Kidney (tissue), 14 donors: ENCODE data around the gene PTPRM. TPM values are rescaled to one million over a fixed set of nuclear protein-coding genes. Genes with fewer than 3 reads are reported as not detected.

Source experiments
- DNase-seq, 5 donors: peaks; one replicate each; pipeline ENCODE4 v3.0.0-alpha.2; 2013 to 2020
- FAIRE-seq: peaks from 2 replicates; lab custom pipeline; 2012; peaks lifted over from hg19 to GRCh38; lab: Jason Lieb, UNC
- H3K27ac ChIP-seq, 2 donors: one replicate each; pipeline ENCODE4 v1.7.0; 2013; ENCODE audit warnings: low read depth in 2 of 2, low read length in 2 of 2, inconsistent platforms in 1 of 2
- H3K27me3 ChIP-seq: one replicate; pipeline ENCODE4 v1.7.1; 2013; ENCODE audit warnings: low read length, inconsistent platforms; ENCODE audit not compliant: control insufficient read depth, insufficient read depth
- H3K36me3 ChIP-seq, 3 donors: one replicate each; pipeline versions ENCODE4 v1.7.0 to v1.7.1; 2013; ENCODE audit warnings: low read length in 3 of 3, control low read depth in 1 of 3, inconsistent platforms in 1 of 3; ENCODE audit not compliant: insufficient read depth in 3 of 3, control insufficient read depth in 2 of 3
- H3K4me1 ChIP-seq, 3 donors: one replicate each; pipeline versions ENCODE4 v1.7.0 to v1.7.1; 2013; ENCODE audit warnings: low read length in 3 of 3, inconsistent platforms in 1 of 3, low read depth in 1 of 3; ENCODE audit not compliant: control insufficient read depth in 2 of 3, insufficient read depth in 2 of 3
- H3K4me3 ChIP-seq, 3 donors: one replicate each; pipeline versions ENCODE4 v1.7.0 to v1.8.1; 2013; ENCODE audit warnings: low read length in 3 of 3, control low read depth in 1 of 3, inconsistent platforms in 1 of 3
- H3K9ac ChIP-seq, 3 donors: one replicate each; pipeline versions ENCODE4 v1.7.0 to v1.7.1; 2013; ENCODE audit warnings: low read length in 3 of 3, control low read depth in 1 of 3, inconsistent platforms in 1 of 3
- H3K9me3 ChIP-seq, 3 donors: one replicate each; pipeline versions ENCODE4 v1.7.0 to v1.7.1; 2013; ENCODE audit warnings: low read length in 3 of 3, control low read depth in 1 of 3, inconsistent platforms in 1 of 3; ENCODE audit not compliant: control insufficient read depth in 2 of 3, insufficient read depth in 1 of 3
- intact Hi-C: fragments of 100-400 bp; cut with DNase I; formaldehyde crosslinking; loops from one replicate; pipeline ENCODE4 v1.11.1; 2022
- polyA plus RNA-seq: library from polyadenylated mRNA; stranded (reverse); fragments of 350-450 nt; fragmentation: Illumina TruSeq; extraction: RNeasy Lipid Tissue Mini Kit (QIAGEN cat#74804); gene quantifications from one replicate; pipeline ENCODE4 v1.2.3, GENCODE V29; 2014; ENCODE audit warnings: low read depth, low replicate concordance; ENCODE audit not compliant: insufficient read depth
- total RNA-seq: library from RNA; stranded (reverse); fragmentation: NEBNext Ultra II Directional; extraction: Animal tissue kit (Norgen Biotek cat#: 25700); gene quantifications from one replicate; pipeline ENCODE4 v1.2.1, GENCODE V29; 2021
- TF ChIP-seq, protein P1 (sequence below): IDR thresholded peaks from 3 replicates; pipeline ENCODE4 v1.5.1; 2012; ENCODE audit warnings: mild to moderate bottlenecking, moderate library complexity, borderline replicate concordance; ENCODE audit not compliant: insufficient read depth; ENCODE audit errors: extremely low read depth
- donor health status: control.
- donor health status: control.
- donor health status: control.
- donor health status: control.
- donor health status: control.
- donor health status: DM: yes; HTN: yes; CAD: no.
- donor health status: Normal renal cell carcinoma (clear cell type).

The PTPRM gene
- total and polyA plus RNA-seq, 2 donors from 2014 or later = 52.4 to 98.9 TPM

DNA sequence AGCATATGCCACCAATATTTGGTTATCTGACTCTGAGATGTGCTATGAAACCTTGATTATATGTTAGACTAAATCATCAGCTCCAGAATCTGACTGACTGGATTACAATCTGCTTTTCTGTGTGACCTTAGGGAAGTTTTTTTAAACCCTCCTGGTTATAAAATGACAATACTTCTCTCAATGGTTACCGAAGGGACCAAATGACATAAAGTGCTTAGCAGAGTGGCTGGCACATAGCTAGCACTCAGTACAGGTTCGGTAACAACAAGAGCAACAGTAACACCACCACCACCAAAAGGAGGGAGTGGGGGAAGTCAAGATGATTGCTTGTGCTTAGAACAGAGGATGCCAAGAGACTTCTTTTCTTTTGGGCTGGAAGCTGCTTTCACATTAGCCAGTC lies 306.2 kb downstream of the PTPRM start:
- no peaks in the 10 kb centered on the region for H3K27me3 ChIP-seq
- no peaks in the 10 kb centered on the region for H3K36me3 ChIP-seq
- DNase-seq (no peak), FAIRE-seq (no peak)
- H3K9ac ChIP-seq = no peak overlapping the region
- peaks cover 0 to 7% (median 0%) of the 10 kb centered on the region in 3 donors for H3K4me1 ChIP-seq
- H3K9me3 ChIP-seq = peaks cover 0 to 3% (median 0%) of the 10 kb centered on the region in 3 donors
- no peak overlapping the region for H3K27ac ChIP-seq
- H3K4me3 ChIP-seq = no peak overlapping the region
- intact Hi-C loops = no loop called here
- TF ChIP-seq, protein P1, sequence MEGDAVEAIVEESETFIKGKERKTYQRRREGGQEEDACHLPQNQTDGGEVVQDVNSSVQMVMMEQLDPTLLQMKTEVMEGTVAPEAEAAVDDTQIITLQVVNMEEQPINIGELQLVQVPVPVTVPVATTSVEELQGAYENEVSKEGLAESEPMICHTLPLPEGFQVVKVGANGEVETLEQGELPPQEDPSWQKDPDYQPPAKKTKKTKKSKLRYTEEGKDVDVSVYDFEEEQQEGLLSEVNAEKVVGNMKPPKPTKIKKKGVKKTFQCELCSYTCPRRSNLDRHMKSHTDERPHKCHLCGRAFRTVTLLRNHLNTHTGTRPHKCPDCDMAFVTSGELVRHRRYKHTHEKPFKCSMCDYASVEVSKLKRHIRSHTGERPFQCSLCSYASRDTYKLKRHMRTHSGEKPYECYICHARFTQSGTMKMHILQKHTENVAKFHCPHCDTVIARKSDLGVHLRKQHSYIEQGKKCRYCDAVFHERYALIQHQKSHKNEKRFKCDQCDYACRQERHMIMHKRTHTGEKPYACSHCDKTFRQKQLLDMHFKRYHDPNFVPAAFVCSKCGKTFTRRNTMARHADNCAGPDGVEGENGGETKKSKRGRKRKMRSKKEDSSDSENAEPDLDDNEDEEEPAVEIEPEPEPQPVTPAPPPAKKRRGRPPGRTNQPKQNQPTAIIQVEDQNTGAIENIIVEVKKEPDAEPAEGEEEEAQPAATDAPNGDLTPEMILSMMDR = no peak

DNA sequence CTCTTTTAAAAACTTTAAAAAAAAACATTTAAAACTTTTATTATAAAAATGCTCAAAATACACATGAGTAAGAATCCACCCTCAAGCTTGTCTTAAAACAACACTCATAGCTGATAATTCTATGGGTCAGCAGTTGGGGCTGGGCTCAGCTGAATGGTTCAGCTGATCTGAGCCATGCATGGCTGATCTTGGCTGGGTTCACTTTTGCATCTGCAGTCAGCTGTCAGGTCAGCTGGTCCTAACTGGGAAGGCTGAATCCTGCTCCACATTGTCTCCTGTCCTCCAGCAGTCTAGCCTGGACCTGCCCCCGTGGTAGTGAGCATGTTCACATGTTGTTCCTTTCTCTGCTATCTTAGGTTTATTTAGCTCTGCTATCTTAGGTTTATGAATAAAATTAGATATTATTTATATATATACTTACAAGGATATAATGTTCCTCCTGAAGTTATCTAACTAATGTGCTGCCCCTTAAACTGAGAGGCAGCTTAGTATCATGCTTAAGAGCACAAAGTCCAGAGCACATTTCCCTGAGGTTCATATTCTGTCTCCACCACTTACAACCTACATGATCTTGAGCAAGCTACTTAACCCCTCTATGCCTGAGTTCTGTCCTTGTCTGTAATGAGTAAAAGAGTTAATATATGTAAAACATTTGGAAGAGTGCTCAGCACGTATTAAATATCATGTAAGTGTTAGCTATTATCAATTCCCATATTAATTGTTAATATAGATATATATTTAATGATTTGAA lies 309.4 kb downstream of the PTPRM start:
- TF ChIP-seq, protein P1 = no peak
- DNase-seq (no peak), FAIRE-seq (peak; percentile 3)
- Histone ChIP-seq H3K27me3 (no peaks in the 10 kb centered on the region), H3K9me3 (peaks cover 0 to 3% (median 0%) of the 10 kb centered on the region in 3 donors), H3K9ac (no peak overlapping the region), H3K4me3 (no peak overlapping the region), H3K4me1 (peaks cover 0 to 15% (median 0%) of the 10 kb centered on the region in 3 donors), H3K36me3 (no peaks in the 10 kb centered on the region), H3K27ac (no peak overlapping the region)
- intact Hi-C loops = no loop called here

DNA sequence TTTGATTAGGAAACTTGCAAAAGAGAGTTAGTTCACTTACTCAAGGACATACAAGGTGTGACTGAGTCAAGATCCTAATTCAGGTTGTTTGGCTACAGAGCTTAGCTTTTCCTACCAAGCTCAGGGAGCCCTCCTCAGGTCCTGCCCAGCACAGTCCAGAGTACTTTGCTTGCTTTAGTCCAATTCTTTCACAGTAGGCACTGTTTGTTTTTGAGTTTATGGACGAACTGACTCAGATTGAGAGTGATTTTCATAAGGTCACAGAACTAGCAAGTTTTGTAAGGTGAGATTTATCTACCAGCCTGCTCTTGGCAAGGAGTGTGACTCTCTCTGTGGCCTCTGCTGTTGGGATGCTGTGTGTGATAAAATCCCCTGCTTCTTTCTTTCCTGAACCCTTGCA lies 310.5 kb downstream of the PTPRM start:
- TF ChIP-seq, protein P1 = no peak
- intact Hi-C loops = no loop called here
- no peaks in the 10 kb centered on the region for H3K36me3 ChIP-seq
- H3K4me3 ChIP-seq = no peak overlapping the region
- H3K27me3 ChIP-seq = no peaks in the 10 kb centered on the region
- no peak for FAIRE-seq
- no peak for DNase-seq
- H3K4me1 ChIP-seq = peaks cover 0 to 15% (median 0%) of the 10 kb centered on the region in 3 donors
- H3K27ac ChIP-seq = peak overlapping the region; percentile 13 to 36
- no peak overlapping the region for H3K9ac ChIP-seq
- peaks cover 0 to 3% (median 0%) of the 10 kb centered on the region in 3 donors for H3K9me3 ChIP-seq
